ENCODE measurements around the gene CHMP2A. TPM values are rescaled to one million over a fixed set of nuclear protein-coding genes. Genes with fewer than 3 reads are reported as not detected.

Gene CHMP2A
- total and polyA plus RNA-seq, 2 of the 8 experiments (the other 6 are each of a cell fraction or from before 2014, with no cell fraction given) = 70.0 to 132 TPM

GRCh38 chr19:58575183-58576041 lies 20.5 kb upstream of the CHMP2A start (continued):
- TF ChIP-seq EP300 (IDR thresholded peaks at IDR 0.05; ENCODE audit: borderline replicate concordance in 1 of 2, low read depth in 2 of 2, low read length in 2 of 2) (0 out of 3 replicates have a peak, but pooled peaks of 1 of the 2 experiments have one; percentile 9), TCF12 (IDR thresholded peaks at IDR 0.05; ENCODE audit: low read depth, low read length) (no peak), RFX5 (IDR thresholded peaks at IDR 0.05; ENCODE audit: borderline replicate concordance, low read depth, low read length) (no peak), RNF2 (IDR thresholded peaks at IDR 0.05; ENCODE audit: borderline replicate concordance, low read depth, low read length, missing control alignments, poor library complexity, severe bottlenecking) (no peak), SP4 (IDR thresholded peaks at IDR 0.05; ENCODE audit: low read length) (no peak), ASH2L (IDR thresholded peaks at IDR 0.05; ENCODE audit: low read length) (peak; percentile 43), GTF2F1 (IDR thresholded peaks at IDR 0.05; ENCODE audit: borderline replicate concordance, low read depth, low read length) (no peak), KDM1A (IDR thresholded peaks at IDR 0.05; ENCODE audit: borderline replicate concordance, low read length) (no peak), USF2 (IDR thresholded peaks at IDR 0.05; ENCODE audit: low read length) (no peak; the same call in 1 of the 2 replicates), GABPA (IDR thresholded peaks at IDR 0.05; ENCODE audit: borderline replicate concordance, insufficient read depth, low read length) (no peak), SP2 (IDR thresholded peaks at IDR 0.05; ENCODE audit: low read length) (no peak)

All from H1 (cell line).